Activated CD4-positive, alpha-beta T cell treated with anti-CD3 and anti-CD28 coated beads, Interleukin-2, amount 50 U/mL, for 4 hours (primary cell): ENCODE measurements around the gene FAM193A.
"Not testable (repeated sequence)": the region's sequence is repeated elsewhere in the genome, so short reads cannot be mapped to it uniquely, and the experiment has no call there.

Source experiments
- DNase-seq, 2 experiments: peaks; one replicate each; pipeline ENCODE4 v3.0.0-alpha.2; 2020

FAM193A gene

DNA sequence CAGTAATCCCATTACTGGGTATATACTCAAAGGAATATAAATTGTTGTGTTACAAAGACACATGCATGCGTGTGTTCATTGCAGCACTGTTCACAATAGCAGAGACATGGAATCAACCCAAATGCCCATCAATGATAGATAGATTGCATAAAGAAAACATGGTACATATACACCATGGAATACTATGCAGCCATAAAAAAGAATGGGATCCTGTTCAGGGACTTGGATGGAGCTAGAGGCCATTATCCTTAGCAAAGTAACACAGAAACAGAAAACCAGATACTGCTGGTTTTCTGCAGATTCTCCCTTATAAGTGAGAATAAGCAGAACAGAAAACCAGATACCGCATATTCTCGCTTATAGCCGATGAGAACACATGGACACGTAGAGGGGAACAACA, 43.5 kb downstream of the FAM193A start:
- no peak for DNase-seq

- DNase-seq: no peak
These were observed 46.6 kb downstream of the FAM193A start for GRCh38 chr4:2583092-2583491.

DNA sequence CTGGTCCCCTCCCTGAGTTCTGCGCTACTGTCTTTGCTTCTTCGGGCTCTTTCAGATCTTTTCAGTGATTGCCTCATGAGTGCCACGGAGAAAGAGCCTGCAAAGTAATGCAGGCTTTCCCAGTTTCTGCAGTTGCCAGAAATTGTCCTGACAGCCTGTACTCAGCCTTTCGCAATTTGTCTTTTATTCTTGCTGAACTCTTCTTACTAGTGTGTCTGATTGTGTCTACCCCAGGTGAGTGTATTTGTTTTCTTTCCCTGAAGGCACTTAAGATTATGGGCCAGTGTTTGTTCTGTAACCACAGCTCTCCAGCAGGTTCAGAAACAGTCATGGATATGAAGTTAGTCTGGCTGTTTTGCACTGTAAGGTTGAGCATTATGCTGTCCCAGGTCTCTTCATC, 47.1 kb downstream of the FAM193A start:
- DNase-seq: no peak

DNA sequence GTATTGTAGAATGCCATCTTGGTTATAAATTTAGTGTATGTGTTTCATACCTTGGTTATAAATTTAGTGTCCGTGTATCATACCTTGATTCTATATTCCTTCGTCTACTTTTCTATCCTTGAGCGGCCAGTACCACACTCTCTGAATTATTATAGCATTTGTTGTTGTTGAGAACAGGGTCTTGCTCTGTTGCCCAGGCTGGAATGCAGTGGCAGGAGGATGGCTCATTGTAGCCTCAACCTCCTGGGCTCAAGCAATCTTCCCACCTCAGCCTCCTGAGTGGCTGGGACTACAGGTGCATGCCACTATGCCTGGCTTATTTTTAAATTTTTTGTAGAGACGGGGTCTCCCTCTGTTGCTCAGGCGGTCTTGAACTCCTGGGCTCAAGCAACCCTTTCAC, 50.1 kb downstream of the FAM193A start:
- DNase-seq: no peak

- DNase-seq: no peak
These were observed 50.9 kb downstream of the FAM193A start for GRCh38 chr4:2587213-2587823.

DNA sequence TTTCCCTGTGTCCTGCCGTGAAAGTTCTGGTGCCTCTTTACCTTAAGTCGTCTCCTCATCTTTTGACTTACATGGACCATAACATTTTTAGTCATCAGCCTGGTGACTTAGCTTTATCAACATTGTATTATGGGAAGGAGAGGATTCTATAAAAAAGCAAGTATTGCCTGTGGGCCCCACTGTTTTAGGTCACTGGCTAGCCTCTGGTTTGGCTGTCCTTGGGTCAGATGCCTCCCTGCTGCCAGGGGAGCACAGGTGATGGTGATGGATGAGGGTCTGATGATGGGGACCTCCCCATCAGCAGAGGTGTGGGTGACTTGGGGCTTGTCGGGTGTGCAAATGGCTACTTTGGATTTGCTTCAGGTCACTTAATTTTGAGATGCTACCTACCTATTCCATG, 51.8 kb downstream of the FAM193A start:
- no peak for DNase-seq

DNA sequence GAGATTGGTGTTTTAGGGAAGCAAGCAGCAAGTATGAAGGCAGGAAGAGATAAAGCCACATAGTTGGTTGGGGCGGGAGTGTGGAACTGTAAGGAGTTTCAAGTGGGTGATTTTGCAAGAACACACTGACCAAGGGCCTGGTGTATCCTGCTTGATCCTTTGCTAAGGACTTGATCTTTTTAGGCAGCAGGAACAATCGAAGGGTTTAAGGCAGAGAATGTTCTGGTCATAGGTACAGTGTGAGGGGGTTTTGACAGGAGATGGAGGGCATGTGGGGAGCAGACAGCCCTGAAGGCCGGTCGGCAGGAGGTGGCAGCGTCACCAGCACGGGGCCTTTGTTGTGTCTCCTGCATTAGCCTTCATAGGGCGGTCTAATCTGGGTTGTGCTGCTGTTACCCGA, 54.7 kb downstream of the FAM193A start:
- no peak for DNase-seq

- not testable (repeated sequence) for DNase-seq
These were observed 55.6 kb downstream of the FAM193A start for GRCh38 chr4:2592014-2592413.

GRCh38 chr4:2592572-2592971, 56.1 kb downstream of the FAM193A start:
- DNase-seq: no peak

DNA sequence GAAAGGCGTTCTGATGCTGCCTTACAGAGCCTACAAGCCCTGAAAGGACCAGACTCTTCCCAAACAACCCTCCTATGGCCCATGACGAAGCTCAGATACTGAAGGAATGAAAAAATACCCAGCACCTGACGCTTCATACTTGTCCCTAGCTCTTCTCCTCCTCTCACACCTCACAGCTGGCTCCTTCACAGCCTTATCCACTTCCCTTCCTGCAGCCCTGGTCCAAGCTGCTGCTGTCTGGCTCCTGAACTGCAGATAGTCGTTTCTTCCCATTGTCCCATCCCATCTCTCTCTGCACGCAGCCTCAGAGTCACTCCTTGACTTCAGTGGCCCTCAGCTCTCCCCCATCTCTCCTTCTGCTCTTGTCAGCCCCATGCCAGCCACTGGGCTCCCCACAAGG, 56.6 kb downstream of the FAM193A start:
- DNase-seq: no peak

- DNase-seq: no peak
These were observed 59.0 kb downstream of the FAM193A start for GRCh38 chr4:2595436-2595835.

DNA sequence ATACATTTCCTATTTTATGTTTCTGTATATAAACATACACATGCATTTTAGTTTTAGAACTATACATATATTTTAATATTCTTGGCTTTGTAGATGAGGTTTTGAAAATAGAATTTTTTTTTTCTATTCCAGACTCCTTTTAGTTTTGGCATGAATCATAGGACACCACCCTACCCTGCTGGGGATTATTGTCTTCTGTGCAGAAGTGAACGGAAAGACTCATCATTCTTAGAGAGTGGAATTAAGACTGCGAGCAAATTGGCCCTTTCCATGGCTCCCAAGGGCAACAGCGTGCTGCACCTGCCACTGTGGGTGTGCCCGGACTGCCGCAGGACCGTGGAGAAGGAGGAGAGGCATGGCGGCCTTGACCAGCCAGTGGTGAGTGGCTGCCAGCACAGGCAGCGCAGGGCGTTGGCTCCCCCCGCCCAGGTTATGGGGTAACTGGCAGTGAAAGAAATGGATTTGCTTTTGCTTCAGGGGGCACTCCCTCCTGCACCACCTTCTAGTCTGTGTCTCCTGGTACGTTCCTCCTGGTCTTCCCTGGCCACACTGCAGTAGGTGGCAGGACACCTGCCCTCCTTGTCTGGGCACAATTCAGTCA, 59.6 kb downstream of the FAM193A start:
- DNase-seq: no peak

- DNase-seq: no peak
These were observed 60.2 kb downstream of the FAM193A start for GRCh38 chr4:2596611-2597010.

DNA sequence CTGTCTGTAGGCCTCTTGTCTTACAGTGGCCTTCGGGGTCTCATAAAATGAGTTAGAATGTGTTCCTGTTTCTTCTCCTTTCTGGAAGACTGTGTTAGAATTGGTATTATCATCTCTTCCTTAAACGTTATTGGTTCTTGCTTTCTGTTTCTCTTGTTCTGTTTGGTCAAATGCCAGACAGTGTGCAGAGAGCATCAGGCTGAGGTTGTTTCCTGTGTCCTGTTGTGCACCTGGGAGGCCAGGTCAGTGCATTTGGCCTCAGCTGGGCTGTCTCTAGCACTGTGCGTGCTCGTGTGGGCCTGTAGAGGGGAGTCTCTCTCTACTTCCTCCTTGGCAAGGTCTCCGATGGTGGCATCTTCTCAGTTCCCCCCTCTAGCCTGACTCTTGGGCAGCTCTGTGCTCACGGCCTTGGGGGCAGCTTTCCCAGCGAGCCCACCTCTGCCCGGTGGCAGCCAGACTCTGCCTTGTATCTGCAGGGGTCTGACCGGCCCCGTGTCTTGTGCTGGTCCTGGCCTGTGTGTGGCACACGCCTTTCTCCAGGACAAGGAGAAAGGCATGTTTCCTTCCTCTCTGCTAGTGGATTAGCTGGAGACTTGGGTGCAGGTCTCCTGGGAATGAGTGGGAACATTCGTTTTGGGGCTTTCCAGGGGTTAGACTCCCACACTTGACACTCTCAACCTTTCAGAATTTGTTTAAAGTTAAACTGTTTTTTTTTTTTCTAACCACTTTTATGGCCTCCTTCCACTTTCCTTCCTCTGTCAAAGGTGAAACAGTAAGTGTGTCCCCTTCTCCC, 62.3 kb downstream of the FAM193A start:
- DNase-seq: no peak

GRCh38 chr4:2599304-2599654, 62.8 kb downstream of the FAM193A start:
- no peak for DNase-seq

DNA sequence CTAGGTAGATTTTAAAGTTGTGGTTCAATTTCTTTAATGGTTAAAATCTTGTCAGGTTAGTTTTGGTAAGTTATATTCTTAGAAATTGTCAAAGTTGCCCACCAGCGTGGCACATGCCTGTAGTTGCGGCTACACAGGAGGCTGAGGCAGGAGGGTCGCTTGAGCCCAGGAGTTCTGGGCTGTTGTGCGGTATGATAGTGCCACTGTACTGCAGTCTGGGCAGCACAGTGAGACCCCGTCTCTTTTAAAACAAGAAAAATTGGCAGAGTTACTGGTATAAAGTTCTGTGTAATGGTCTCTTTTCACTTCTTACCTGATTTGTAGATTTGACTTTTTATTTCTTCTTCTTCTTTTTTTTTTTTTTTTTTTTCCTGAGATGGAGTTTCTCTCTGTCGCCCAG, 64.4 kb downstream of the FAM193A start:
- DNase-seq: no peak

DNA sequence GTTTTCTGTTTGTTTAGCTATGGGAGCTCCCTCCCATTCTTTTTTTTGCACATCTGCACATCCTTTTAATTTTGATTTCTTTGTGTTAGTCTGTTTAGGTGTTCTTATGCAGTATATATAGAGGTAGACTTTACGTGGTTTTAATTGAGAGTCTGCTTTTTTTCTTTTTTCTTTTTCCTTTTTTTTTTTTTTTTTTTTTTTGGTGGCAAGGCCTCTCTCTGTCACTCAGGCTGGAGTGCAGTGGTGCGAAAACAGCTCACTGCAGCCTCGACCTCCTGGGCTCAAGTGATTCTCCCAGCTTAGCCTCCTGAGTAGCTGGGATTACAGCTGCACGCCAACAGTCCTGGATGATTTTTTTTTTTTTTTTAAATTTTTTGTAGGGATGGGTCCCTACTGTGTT, 68.2 kb downstream of the FAM193A start:
- no peak for DNase-seq

DNA sequence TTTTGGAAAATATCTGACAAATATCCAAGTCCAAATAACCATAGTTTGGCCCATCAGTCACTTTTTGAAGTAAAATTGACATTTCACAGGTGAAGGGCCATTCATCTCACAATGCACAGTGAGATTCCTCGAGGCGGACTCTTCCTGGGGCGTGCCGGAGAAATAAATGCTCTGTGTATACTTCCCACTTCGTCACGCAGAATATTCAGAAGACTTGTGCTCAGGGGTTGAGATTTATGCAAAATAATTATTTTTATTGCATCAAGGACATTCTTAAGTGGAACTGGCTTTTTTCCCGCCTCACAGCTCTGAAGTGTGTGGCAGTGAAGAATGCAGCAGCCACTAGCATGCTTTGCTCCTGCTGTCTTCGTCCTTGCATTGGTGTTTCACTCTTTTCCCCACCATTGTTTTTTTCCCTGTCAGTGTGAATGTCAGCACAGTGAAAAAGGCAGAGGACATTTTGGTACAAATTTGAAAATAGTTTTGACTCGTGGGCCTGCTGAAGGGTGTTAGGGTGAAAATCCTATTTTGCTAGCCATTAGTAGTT, 70.6 kb downstream of the FAM193A start:
- DNase-seq: no peak

DNA sequence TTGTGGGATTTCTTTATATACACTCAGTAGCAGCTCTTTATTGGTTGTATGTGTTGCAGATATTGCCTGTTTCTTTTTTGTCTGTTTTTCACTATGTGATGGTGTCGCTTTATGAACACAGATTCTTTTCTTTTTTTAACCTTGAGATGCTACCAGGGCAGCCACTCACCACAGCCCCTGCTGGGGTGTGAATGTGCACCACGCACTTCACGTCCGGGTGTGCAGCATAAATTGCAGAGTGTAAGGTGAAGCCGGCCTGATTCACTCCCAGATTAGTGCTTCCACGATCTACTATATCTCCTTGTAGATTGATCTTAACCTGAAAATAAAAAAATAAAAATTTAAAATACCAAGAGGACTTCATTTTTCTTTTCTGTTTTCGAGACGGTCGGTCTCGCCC, 71.4 kb downstream of the FAM193A start:
- no peak for DNase-seq

GRCh38 chr4:2608291-2608690, 71.8 kb downstream of the FAM193A start:
- no peak for DNase-seq

- DNase-seq: no peak
These were observed 79.4 kb downstream of the FAM193A start for GRCh38 chr4:2615821-2616220.

GRCh38 chr4:2617955-2618354, 81.5 kb downstream of the FAM193A start:
- no peak for DNase-seq

GRCh38 chr4:2618729-2619128, 82.3 kb downstream of the FAM193A start:
- DNase-seq: not testable (repeated sequence)

- DNase-seq: no peak
These were observed 83.0 kb downstream of the FAM193A start for GRCh38 chr4:2619459-2619858.
